Ramos (cell line): ENCODE data around the gene FIGNL2.

Source experiments
- in situ Hi-C: fragments of 300-500 bp; cut with MboI; formaldehyde crosslinking; loops from one replicate; pipeline ENCODE4 v1.14.3; 2022; ENCODE audit warnings: low sequenced_read_pairs; ENCODE audit not compliant: unreplicated experiment

FIGNL2 gene

DNA sequence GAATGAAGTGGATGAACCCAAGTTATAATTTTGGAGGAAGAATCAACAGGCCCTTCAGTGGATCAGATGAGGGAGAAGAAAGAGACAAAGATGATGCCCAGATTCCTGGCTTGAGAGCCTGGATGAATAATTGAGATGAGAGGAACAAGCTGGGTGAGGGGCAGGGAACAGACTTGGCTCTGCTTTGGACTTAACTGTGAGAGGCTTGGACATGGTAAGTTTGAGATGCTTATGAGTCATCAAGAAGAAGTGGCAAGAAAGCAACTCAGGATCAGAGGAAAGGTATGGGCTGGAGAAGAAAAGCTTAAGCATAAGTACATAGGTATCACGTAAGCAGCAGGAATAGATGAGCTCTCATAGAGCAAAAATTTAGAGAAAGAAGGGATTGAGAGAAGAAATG is 55.3 kb downstream of the FIGNL2 start:
- in situ Hi-C loops = no loop called here

DNA sequence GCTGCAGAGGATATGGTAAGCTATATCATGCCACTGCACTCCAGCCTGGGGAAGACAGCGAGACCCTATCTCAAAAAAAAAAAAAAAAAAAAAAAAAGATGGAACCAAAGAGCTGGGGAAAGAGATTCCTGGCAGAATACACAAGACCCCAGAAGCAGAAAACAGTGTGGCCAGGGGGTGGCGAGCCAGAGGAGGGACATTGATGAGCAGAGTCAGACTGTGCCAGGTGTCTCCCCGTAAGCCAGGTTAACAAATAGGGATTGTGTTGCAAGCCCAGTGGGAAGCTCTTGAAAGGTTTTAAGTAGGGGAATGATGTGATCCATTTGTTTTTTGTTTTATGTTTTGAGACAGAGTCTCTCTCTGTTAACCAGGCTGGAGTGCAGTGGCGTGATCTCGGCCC is 56.1 kb downstream of the FIGNL2 start:
- in situ Hi-C loops = no loop called here

DNA sequence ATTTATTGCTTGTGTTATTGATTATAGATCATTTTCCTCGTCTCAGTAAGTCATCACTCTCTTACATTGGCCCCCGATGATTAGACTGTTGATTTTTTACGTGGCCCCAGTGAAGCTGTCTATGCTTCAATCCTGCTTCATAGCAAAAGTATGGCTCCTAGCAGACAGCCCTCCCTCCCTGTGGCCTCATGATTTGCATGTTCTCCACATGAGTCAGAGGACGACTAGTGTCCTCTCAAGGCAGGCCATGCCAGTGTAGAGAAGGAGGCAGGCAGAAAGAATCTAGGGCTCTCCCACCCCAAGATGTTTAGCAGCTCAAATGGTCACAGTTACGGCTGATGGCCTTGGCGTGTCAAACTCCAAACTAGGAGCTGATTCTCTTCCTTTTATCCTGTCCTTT is 59.6 kb downstream of the FIGNL2 start:
- in situ Hi-C loops = no loop called here

DNA sequence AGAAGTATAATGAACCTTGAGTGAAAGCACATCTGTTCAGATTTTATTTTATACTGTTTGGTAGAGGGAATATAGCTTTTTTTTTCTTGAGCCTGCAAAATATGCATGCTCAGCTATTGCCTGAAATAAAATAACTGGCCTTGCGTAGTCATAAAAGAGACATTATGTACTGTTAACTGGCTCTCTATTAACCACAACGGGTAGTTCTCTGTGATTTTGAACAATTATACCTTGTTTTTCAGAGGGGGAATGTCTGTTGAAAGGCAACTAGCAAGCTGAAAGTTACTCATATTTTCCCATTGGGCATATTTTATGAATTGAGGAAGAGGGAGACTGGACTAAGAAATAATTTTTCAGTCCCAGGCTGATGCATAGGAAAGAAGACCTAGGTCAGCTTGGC is 62.6 kb downstream of the FIGNL2 start:
- in situ Hi-C loops = no loop called here

DNA sequence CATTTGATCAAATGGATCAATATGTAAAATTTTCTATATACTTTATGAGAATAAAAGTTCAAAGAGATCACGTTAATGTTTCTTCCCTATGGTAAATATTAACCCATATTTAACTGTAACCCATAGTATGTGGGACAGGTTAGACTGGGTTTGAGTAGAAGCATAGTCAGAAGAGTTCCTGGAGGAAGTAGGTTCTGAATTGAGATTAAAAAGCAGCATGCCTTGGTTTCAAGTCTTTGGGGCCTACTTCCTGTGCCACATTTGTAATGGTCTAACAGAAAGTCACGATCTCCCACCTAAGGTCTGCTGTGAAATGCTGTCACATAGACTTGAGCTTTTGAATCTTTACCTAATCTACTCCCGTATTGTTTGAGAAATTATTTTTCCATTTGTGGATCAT is 63.8 kb downstream of the FIGNL2 start:
- in situ Hi-C loops = no loop called here

DNA sequence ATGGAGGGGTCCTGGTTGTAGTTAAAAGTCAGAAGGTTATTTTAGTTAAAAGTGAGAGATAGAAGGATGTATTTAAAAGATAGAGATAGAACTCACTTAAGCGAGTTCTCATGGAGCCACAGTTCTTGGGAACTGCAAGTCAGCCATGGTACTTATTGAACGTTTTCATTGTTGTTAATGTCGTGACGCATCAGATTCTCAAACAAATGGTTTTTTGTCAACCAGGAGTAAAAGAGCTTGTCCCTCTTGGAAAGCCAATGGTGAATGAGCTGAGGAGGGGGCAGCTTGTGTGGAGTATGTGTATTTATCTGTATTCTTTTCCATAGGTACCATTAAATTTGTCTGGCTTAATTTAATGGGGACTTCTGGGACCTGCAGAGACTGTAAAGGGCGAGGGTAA is 68.6 kb downstream of the FIGNL2 start:
- in situ Hi-C loops = no loop called here

DNA sequence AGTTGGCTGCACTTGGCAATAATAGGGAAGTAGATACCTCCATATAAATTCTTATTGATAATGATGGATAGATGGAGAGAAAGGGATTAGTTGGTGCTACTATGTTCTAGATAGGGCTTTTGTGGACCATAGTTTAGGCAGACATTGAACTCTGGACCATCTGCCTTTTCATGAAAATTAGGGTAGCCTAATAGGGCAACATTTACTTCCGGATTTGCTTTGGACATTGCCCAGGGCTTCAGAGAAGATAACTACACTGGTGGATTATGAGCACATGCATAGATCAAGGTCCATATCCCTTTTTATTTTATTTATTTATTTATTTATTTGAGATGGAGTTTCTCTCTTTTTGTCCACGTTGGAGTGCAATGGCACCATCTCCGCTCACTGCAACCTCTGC is 70.5 kb downstream of the FIGNL2 start:
- in situ Hi-C loops = no loop called here

DNA sequence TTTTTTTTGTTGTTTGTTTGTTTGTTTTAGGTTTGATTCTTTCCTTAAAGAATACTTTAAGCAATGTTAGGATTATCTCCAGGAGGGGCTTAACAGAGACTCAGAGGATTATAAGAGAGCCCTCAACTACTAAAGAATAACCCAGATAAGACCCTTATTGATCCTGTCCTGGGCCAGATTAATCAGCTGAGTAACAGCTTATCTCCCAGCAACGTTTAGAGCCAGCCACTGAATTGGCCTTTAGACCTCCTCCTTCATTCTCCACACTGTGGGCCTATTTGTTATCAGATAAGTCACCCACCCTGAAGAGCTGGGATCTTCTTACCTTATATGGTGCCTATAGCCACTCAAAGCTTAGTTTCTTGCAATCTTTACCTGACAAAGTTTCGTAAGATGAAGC is 71.1 kb downstream of the FIGNL2 start:
- in situ Hi-C loops = no loop called here

DNA sequence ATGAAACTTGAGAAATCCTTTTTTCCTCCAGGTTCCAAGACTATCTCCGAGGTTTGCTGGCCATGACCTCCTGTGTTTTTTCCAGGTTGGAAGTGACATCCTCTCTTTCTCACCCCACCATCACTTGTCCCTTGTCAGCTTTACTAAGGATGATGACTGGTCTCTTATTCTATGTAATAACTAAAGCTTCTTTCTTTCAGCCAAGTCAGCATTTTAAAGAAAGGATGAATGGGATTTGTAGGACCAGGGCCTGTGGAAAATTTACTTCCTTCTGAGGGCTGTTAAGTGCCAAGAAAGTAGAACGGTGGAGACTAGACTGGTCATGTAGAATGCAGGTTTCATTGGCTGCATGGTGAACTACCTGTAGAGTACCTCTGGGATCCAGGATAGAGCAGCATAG is 73.6 kb downstream of the FIGNL2 start:
- in situ Hi-C loops = no loop called here

DNA sequence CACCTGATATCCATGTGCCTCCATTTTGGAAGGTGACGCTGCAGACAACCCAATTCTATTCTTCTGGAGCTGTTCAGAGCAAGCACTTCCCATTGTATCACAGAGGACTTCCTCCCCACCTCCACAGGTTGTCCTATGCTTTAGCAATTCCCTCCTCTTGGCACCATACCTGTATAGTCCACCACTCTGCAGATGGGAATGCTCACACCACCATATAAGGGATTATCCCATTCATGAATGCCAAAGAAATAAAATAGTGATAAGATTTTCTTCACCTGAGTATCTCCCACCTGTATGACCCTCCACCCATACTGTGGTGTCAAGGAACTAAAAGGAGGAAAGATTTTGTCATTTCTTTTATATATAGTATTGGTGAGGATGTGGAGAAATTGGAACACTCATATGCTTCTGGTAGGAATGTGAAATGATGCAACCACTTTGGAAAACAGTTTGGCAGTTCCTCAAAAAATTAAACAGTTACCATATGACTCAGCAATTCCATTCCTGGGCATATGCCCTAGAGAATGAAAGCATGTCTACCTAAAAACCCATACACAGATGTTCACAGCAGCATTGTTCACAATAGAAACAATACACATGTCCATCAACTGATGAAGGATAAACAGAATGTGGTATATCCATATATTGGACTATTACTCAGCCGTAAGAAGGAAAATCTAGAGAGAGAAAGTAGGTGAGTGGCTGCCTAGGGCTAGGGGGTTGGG is 75.2 kb downstream of the FIGNL2 start:
- in situ Hi-C loops = no loop called here

DNA sequence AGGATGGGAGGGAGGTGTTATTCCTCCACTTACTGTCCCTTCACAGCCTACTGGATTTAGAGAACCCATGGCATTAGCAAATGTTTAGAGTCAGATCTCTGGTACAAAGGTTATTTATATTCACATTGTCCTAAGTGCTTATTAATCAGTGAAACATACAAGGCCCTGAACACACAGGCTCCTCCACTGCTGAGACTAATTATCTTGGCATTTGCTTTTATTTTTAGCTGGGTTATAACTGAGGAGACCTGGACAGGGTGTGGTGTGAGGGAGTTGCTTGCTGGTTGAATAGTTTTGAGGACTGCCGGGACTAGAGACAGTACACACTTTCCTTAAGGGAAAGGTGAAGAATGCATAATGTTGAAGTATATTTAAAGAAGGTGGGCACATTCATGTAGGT is 77.5 kb downstream of the FIGNL2 start:
- in situ Hi-C loops = no loop called here
